Cerebellar cortex (tissue), 1 donor: ENCODE measurements around the gene ANO7.

Source experiments
- DNase-seq: peaks from one replicate; pipeline ENCODE4 v3.0.0-alpha.2; 2015; ENCODE audit warnings: low spot score

Gene ANO7

DNA sequence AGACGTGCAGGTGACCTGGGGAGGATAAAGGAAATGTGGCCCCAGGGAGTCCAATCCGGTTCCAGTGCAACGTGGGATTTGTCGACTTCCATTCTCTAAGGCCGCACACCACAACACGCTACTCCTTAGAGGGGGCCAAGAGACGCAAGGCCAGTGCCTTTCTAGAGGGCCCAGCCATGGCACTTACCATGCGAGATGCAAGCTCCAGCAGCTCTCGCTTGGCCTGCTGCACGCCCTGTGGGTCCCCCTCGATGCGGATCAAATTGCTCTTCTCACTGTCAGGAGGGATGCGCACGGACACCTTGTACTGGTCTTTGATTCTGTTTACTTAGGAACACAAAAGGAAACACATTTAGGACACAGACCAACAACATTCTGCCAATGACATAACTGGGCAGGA, 61.2 kb downstream of the ANO7 start:
- DNase-seq, result no peak

DNA sequence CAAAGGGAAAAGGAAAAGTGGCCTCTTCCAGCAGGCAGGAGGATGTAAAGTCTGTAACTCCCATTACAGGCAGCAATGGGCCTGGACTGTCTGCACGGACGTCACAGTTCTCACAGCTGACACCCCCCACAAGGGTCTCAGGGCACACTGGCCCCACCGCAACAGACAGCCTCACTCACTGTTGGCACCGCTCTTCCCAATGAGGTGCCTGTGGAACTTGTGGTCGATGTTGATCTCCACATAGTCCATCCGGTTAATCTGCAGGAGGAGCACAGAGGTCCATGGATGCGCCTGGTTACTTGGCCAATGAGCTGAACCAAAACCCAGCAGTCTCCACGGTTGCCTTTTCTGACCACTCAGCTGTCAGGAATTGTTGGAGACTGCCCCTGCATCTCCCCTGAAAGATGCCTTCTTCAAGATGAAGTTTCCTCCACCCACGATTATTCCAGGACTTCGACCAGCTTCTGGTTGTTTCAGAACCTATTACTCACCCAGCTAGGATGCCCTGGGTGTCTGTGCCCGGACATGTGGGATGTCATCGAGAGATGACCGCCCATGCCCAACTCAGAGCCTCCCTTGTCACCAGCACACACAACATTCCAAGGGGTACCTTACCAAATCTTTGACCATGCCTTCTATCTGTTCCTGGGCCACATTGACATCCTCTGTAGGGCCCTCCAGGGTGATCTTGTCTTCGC, 64.5 kb downstream of the ANO7 start:
- DNase-seq, result no peak

DNA sequence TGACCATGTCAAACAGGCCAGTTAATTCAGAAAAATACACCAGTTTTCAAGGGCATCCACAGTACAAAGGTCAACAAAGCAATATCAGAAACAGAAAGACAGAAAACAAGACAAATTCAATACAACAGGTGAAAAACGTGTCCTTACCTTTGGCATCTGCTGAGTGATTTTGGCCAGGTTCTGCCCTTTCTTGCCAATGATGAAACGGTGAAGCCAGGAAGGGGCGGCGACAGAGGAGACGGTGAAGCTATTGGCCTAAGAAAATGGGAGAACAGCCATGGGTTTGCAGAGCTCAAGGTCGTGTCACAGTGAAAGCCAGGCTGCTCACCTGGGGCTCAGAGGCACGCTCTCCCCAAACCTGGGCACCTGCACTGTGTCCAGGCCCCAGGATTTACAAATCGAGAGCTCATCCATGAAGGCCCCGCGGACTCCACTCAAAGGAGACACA, 66.5 kb downstream of the ANO7 start:
- no peak for DNase-seq

DNA sequence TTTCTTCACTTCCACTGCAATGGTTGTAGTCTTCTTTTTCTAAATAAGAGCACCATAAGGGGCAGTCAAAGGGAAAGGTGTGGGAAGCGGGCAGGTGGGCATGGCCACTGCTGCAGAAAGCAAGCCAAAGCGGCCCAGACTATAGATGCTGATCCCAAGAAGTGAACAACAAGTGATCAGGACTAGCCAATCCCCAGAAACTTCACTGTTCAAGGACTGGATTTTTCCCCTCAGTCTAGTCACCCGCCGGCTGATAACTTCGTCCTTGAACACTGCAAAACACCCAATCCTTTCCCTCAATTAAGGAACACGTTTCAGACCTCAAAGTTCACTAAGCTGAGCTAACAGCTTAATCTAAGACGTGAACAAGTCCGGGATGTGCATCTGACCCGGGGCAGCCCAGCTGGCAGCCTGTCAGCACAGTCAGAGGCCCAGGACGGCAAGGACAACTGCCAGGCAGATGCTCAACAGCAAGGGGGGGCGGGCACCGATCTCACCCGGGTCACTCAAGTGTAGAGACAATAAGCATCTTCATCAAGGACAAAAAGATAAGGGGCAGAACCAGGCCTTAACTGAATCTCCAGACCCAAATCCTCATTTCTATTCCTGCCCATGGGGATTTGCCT, 67.2 kb downstream of the ANO7 start:
- DNase-seq, result no peak

DNA sequence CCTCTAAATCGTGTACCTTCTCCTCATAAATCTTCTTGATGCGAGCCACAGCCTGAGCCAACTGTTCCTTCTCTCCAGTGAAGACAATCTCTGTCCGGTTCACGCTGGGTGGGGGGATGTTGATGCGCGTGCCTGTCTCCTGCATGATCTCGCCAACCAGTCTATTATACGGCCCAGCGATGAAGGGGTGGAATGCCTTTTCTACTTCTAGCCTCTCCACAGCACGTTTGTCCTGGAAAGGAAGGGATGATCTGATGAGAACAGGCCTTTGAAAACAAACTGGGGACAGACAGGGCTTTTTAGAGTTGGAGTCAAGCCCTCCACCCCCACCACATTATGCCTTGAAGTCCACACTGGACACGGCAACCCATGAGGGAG, 67.7 kb downstream of the ANO7 start:
- DNase-seq, result no peak

DNA sequence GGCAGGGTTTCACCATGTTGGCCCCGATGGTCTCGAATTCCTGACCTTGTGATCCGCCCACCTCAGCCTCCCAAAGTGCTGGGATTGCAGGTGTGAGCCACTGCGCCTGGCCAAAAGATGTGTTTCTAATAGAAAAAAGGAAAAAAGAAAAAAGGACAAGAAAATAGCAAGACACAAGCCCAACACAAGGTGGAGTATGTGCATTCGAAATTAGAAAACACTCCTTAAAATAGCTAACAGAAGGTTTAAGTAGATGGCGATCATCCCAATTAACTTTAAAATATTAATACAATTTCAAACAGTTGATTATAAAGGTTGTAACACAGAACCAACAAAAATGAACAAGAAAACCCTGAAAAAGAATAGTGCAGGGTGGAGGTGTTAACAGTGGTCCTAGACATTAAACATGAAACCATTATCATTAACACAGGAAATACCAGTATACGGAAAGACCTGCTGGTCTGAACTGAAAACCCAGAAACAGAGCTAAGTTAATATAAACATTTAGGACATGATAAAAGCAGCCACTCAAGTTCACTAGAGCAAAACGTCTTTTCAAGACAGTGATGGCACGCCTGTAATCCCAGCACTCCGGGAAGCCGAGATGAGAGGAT, 69.0 kb downstream of the ANO7 start:
- no peak for DNase-seq

DNA sequence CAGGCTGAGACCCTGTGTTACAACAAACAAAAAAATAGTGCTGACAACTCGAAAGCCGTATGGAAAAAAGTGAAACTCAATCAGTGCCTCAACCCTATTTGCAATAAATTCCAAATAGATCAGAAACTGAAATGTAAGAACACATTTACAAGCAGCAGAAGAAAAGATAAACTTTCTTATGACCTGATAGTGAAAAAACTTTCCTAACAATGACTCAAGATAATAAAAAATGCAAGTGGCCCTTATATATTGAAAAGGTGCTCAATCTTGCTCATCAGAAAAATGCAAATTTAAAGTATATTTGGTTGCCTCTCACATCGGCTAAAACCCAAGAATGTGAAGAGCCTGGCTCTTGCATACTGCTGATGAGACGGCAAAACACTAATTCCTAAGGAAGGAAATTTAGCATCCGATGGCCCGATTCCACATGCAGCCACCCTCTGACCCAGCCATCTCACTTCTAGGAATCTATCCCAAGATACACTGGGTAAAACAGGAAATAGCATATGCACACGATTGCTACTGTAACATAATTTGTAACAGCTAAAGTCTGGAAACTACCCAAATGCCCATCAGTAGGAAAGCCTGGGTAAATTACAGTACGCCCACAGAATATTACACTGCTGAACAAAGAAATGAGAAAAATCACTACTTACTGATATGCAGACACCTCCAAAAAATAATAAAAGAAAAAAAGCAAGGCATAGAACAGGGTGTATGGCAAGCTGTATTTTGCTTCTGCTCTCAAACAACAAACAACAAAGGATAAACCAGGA, 70.2 kb downstream of the ANO7 start:
- DNase-seq, result no peak

DNA sequence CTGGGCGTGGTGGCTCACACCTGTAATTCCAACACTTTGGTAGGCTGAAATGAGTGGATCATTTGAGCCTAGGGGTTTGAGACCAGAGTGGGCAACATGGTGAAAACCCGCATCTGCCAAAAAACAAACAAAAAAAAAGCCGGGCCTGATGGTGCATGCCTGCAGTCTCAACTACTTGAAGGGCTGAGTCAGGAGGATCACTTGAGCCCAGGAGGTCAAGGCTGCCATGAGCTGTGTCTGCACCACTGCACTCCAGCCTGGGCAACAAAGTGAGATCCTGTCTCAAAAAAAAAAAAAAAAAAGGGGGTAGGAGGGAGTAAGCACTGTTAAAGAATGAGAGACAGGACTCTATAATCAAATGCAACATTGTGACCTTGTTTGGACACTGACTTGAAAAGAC, 72.4 kb downstream of the ANO7 start:
- no peak for DNase-seq

DNA sequence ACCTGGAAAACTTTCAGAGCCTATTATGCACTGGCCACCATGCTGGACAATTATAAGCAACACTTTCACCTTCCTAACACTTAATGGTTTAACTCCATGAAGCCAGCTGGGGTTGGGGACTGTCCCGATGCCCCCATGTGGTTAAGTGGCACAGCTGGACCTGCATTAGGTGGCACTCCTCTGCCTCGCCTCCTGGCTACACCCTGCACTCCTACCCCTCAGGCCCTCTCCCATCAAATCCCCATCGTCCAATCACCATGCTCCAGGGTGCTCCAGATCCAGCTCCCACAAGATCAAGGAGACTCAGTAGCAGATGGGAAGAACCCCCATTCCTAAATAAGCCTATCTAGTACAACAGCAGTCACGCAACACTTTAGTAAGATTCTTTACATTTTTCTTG, 73.2 kb downstream of the ANO7 start:
- no peak for DNase-seq

DNA sequence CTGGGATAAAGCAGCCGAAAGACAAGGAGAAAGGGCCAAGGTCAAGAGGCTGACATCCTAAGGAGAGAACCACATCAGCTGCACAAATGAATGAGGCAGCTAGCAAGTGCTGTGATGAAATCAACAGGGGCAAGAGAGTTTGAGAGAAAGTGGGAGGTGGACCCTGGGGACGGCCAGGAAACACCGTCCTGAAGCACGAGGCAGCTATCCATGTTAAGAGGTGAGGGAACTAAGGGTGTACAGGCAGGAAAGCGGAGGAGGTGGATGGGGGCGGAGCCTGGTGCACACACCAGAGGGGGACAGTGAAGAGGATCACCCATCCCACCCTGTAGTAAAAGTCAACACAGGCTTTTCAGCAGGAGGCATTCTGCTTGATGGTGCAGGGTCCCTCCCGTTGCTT, 74.6 kb downstream of the ANO7 start:
- no peak for DNase-seq

DNA sequence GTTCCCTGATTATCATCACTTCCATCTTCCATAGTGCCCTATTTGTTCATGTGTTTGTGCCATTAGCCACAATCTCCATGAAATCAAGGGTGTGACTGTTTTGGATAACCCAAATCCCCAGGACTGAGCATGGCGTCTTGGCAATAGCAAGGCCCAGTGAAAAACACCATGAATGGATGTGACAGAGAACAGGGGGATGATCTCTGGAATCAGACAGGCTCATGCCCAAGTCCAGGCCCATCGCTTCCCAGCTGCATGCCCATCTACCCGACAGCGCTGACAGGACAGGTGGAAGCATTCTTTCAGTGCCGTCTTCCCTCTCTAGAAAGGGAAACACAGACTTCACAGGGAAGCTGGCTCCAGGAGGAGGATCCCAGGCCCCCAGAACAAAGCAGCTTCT, 77.0 kb downstream of the ANO7 start:
- DNase-seq, result no peak

DNA sequence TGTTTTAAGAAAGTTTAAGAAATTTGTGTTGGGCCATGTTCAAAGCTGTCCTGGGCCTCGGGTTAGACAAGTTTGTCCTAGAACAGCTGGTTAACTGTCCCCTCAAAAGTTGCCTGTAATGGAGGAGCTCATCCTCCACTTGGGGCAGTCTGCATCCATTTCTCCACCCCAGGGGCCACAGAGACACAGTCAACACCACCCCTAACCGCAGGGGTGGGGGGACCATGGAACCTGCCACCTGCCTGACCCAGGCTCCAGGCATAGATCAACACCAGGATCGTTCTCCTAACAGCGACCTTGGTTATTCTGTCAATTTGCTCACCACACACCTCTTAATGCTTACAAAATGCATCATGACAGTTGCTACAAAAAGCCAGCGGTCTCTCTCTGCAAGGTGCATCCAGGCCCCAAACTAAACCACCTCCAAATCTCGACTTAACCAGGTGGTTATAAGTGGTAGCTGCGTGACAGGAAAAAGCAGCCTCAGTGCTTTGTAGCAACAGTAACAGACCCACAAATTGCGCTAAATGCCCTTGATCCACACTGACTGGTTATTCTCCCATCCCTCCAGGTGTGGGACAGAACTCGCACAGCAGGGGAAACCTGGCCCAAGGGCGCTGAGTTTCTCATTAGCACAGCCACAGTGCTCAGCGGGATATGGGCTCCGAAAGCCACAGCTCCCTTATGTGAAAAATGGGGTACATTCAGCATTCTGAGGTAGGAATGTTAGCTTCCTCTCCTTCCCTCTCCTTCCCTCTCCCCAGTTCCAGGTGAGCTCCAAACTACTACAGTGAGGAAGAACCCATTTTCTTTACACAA, 79.0 kb downstream of the ANO7 start:
- DNase-seq, result no peak

DNA sequence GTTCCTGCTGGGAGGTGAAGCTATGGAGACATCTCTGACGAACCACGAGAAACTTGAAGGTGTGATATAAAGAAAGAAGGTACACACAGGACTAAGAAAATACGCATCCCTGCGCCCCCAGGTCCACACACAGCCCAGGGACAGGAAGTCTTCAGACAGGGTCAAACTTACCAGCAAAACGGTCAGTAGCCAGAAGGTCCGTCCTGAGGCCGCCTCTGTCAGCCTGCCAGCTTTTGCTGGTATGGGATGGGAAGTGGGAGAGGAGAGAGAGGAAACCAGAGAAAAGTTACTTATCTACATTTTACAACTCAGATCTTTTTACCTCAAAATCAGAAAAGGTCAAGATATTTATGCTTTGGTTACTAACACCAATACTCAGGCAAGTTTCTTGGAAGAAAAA, 79.8 kb downstream of the ANO7 start:
- DNase-seq, result no peak

DNA sequence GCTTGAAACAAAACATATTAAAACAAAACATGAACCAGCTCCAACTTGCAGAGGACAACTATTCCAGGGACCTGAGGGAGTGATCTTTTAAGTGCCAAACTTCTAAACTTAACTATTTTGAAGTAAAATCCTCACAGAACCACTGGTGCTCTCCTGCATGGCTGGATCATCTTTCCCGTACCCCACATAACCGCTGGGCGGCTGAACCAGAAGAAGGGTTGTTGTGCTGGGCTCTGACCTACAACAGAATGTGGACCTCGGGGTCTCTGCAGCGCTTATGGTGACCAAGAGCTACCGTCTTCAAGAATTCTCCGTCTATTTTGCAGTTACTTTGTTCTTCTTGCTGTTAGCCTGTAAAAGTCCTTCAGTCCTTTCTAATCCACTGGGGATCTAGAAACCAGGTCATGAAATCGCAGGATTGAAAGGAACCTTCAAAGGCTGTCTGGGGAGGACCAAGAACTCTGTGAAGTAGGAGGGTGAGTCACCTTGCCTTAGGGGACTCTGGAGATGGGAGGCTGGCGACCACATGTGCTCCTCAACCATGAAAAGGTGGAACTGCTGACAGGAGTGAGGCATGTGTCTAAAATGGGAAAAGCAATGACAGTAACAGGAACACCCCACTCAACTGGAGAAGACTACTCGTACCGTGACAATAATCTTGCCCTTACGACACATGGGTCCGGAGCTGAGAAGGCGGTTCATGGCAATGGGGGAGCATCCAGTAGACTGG, 80.4 kb downstream of the ANO7 start:
- no peak for DNase-seq

DNA sequence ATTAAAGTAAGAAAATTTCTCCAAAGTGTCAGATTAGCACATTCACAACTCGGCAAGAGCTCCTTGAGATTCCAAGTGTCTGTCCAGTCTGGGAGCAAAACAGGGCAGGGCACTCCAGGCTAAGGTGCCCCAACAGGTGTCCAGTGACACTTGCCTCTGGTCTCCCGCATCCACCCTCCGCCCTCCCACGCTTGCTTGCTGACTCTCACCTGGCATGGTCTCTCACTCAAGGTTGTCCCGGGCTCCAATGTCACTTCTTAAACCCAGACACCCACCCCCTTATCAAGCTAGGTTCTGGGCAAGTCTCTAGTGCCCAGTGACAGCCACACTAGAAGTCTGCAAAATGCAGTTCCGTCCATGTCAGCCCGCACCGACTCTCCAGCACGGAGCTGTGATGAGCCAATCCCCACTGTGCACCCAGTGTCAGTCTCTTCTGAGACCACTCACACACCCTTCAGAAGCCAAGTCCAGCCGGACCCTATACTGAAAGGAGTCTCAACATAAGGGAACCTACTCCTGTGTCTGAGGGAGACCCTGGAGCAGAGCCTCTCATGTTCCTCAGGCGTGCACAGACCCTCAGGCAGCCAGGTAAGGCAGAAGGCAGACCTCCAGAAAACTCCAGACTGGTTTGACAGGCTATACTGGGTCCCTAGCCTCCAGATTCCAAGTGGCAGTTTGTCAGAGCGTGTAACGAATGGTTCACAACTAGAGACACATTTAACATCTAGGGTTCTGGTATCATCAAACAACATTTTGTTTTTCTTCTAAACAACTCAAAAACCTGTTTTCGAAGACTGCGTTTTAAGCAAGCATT, 81.4 kb downstream of the ANO7 start:
- no peak for DNase-seq

DNA sequence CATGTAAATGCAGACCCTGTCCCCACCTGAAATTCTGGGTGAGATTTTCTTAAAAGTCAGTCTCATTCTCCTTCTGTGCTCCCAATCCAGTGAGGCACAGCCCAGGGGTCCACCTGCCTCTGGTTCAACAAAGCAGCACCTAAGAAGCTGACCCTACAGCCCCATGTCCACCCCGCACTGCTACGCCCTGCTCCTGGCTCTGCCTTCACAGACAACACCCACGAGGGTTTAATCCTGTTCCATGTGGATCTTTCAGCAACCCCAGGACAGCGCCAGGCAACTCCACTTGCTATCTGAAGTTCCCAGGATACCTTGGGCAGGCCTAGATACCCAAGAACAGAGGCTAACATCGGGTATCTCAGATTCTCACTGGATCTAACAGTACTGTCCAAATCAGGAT, 82.1 kb downstream of the ANO7 start:
- DNase-seq, result no peak

DNA sequence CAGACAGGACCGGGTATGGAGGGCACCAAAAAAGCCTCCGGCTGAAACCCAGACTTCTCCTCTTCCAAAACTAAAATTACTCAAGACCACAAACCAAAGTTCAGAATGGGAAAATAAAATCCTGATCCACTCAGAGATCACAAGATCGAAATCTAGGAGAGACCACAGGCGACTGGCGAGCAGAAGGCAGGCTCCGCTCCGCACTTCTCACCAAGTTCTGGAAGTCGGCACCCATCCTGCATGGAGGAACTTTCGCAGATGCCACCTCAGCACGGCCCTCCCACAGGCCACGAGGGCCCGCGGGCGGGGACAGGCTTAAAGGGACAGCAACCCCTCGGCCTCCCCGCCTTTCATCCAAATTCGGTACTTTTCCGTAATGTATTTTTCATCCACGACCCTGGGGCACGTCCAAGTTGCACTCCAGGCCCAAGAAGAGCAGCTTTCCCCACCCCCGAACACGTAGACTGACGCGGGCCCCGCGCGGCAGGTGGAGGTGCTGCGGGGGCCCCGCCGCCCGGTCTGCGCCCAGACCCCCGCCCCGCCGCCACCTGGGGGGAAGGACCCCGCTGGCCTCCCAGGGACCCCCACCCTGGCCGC, 83.3 kb downstream of the ANO7 start:
- peak; percentile 75 for DNase-seq

DNA sequence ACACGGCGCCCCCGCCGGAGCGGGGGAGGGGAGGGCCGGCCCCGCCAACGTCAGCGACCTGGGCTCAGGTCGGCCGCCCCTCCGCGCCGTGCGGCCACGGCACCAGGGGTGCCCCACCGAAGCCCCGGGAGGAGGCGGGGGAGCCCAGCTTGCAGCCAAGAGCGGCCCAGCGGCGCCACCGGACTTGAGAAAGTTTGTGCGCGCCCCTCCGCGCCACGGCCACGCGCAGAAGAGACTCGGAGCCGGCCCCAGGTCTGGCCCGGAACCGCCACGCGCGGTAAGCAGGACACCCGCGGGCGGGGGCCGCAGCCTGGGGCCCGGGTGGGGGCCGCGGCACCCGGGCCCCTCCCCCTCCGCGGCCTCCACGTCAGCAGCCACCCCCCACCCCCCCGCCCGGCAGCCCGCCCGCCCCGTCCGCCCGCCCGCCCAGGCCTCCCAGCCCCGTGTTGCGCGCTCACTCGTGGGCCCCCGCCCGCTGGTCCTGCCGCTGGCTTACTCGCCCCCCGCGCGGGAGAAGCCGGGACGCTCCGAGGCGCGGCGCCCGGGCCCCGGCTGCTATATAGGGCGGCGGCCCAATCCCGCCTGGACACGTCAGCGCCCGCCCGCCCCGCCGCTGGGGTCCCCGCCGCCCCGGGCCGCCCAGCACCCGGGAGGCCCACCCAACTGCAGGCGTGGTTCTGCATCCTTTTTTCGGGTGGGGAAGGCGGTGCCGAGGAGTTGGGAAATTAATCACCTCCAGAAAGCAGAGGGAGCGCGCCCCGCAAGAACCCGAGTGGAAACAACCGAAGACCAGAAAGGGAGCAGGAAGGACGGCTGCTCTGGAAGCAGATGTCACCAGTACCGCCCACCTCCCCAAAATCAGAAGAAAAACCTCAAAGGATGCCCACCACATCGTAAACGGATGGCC, 84.1 kb downstream of the ANO7 start:
- DNase-seq, result peak; percentile 16
